HG02623 (cell line): Measurements from ENCODE around the gene C2CD2.
"Not testable (repeated sequence)": the region's sequence is repeated elsewhere in the genome, so short reads cannot be mapped to it uniquely, and the experiment has no call there.

Source experiments
- ATAC-seq: cut with Tn5 transposase; IDR thresholded peaks from one replicate; pipeline ENCODE4 v1.9.1; 2021; ENCODE audit warnings: moderate library complexity; ENCODE audit not compliant: unreplicated experiment

Gene C2CD2

DNA sequence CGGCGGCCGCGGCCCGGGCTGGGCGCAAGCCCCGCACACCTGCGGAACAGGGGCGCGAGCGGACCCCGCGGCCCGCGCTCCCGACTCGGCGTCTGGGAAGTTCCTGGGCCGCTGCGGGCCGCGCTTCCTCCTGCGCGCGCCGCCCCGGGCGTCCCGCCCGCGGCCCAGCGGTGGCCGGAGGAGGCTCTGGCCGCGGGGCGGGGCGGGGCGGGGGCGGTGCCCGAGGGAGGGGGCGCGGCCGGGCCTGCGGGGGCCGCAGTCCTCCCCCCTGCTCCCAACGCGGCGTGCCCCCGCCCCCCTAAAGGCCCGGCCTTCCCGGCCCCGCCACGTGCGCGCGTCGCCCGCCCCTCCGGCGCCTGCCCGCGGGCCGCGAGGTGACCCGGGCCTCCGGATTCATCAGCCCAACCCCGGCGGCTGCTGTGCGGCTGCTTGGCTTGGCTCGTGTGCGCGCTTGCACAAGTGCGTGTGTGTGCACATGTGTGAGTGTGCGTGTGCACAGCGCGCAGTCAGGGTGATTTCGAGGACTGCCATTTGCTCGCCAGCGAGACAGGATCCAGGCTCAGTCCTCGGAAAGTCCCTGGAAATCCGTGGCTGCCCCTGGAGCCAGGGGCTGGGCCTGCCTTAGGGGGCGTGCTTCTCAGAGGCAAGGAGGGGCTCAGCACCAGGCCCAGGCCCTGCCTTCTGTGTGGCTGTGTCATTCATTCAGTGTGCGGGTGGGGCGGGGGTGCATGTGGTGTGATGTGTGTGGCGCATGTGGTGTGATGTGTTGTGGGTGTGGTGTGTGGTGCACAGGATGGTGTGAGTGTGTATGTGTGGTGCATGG, at the start of gene C2CD2:
C2CD2 (minus strand) TSS at position 188 of the 823 bp plus-strand sequence. CDS start 370 bp downstream, outside the sequence.
- no peak for ATAC-seq

GRCh38 chr21:42003051-42003461, 49.2 kb upstream of the C2CD2 start:
- no peak for ATAC-seq

GRCh38 chr21:42002421-42002958, 48.7 kb upstream of the C2CD2 start:
- ATAC-seq: peak; percentile 75

GRCh38 chr21:42001781-42002180, 48.0 kb upstream of the C2CD2 start:
- no peak for ATAC-seq

DNA sequence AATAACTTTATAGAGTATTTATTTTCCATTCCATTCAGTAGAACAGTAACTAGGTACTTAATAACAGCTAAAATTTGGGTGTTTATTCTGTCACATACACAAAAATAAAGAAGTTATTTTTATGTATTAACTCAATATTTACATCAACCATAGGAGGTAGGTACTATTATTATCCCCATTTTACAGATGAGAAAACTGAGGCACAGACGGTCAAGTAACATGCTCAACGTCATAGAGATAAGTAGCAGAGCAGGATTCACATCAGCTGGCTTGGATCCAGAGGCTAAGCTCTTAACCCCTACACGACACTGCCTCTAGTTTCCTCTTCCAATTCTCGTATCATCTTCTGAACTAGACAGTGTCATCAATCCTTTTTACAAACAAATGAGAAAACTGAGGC, 47.1 kb upstream of the C2CD2 start:
- ATAC-seq: no peak

DNA sequence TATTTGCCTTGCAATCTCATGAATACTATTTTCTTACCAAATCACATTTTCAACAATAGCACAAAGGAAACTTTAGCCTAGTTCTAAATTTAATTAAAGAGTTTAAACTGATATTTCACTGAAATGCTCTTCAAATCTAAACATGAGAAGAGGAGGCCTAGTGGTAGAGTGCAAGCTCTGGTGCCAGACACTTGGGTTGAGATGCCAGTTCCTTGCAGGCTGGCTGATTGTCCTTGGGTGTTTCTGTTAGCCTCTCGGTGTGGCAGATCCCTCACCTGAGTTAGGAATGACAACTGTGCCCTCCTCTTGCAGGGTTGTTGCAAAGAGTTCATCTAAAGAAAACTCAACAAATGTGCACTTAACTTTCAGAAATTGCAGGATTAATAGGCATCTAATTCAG, 43.8 kb upstream of the C2CD2 start:
- no peak for ATAC-seq

GRCh38 chr21:41995577-41995976, 41.8 kb upstream of the C2CD2 start:
- no peak for ATAC-seq

- ATAC-seq: not testable (repeated sequence)
Observed at GRCh38 chr21:41994613-41995012, 40.8 kb upstream of the C2CD2 start.

- ATAC-seq: no peak
Observed at GRCh38 chr21:41993744-41994143, 39.9 kb upstream of the C2CD2 start.

DNA sequence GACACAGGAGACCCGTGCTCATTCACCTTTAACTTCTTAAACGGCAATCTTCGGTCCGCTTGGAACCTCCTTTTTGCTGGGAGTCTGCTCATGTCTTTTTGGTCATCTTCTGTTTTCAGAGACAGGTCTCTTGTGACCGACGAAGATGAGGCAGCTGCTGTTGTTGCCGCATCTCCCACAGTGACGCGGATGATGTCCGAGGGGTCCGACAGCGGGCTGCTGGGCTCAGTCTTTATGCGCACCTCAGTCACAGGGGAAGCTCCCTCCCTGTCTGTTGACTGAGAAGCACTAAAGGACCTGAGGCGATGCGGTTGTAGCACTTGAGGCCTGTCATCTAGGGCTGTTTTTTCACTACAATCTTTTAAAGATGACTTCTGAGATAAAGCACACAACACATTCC, 38.8 kb upstream of the C2CD2 start:
- no peak for ATAC-seq

DNA sequence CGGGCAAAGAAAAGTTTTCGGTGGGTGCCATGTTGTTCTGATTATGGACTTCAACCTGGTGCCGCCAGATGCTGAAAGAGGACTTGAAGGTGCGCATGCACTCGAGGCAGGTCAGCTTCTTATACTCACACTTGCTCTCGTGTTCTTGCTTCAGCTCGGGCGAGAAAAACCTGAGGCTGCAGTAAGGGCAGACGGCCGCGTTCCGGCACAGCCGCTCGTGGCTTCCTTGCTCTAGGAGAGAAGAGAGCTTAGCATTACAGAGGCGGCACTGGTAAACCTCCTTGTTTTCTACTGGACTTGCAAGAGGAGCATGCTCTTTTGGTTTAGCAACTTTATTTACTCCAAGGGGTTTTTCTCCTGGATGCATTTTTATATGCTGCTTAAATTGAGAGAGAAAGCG, 37.8 kb upstream of the C2CD2 start:
- ATAC-seq: no peak

GRCh38 chr21:41989698-41990097, 35.9 kb upstream of the C2CD2 start:
- ATAC-seq: no peak

GRCh38 chr21:41987310-41987709, 33.5 kb upstream of the C2CD2 start:
- no peak for ATAC-seq

DNA sequence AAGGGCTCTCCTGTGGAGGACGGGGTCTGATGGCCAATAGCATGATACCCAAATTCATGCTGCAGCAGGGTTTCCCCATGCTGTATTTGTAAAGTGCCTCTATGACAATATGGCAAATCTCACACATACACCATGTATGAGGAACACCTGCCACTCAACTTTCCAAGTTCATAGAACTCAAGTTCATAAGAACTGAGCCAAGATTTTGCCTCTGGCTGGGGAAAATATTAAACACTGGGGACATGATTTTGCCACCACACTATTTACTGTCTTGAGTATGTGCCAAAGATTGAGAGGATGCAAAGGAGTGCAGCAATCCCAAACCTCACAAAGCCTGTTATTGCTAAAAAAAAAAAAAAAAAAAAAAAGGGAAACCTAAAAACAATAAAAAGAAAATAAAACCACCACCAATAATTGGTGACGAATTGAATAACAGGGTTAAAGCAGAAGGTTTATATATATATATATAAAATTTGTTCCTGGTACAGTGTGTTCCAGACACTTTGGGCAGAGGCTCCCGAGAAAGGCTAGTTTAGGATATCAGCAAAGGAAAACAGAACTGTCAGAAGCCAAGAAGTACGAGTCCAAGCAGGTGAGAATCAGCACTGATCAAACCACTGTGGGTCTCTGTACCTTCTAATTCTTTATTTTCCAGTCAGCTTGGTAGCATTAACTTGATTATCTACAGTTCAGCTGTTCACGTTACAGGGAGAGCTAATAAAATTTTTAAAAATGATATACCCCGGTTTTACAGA, 32.0 kb upstream of the C2CD2 start:
- ATAC-seq: no peak

- no peak for ATAC-seq
Observed at GRCh38 chr21:41983229-41983628, 29.4 kb upstream of the C2CD2 start.

DNA sequence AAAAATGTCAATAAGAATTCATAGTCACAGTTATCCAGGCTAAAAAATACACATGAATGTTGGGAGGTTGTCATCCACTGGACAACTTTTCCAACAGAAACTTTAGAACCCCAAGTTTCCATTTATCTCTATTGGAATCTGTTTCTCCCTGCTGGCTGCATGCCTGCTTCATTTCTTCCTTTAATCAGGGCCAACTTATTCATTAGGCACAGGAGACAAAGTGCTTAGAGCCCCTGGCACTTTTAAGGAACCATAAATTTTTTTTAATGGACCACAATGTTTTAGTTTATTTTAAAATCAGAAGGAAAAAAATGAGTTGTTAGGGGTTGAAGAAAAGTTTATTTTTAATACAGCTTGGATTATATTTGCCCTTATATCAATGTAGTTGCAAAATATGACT, 26.7 kb upstream of the C2CD2 start:
- ATAC-seq: no peak

- no peak for ATAC-seq
Observed at GRCh38 chr21:41979751-41980369, 26.0 kb upstream of the C2CD2 start.

- ATAC-seq: no peak
Observed at GRCh38 chr21:41979335-41979734, 25.5 kb upstream of the C2CD2 start.

DNA sequence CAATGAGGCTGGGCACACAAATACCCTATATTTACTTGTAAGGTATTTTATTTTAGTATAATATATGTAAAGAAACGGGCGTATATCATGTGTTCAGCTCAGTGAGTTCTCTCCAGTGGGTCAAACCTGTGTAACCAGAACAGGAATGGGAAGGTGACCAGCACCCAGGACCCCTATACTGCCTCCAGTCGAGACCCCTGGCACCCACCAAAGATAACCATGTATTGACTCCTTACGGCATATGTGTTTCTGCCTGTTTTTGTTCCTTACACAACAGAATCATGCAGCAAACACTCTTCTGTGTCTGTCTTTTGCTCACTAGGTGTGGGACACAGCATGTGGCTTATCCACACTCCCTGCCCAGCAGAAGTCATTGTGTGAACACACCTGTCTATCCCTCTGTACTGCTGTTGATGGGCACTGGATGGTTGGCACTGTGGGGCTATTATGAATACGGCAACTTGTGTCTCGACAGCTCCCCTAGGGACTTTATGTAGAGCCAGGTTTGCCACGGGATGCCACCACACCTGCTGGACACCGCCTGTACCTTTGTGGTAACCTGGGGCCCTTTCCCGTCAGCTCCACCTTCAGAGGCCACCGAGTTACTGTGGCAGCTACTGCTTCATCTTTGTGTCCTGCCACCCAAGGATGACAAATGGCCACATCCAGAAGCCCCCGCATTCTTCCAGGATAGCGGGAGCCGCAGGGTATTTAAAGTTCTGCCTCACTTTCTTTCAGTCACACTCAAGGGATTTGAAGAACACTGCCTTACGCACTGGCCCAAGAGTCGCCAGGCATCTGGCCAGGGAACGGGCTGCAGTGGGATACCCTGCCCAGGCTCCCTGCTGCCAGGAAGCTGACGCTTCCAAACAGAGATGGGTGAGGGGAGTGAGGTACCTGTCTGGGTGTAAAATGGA, 23.5 kb upstream of the C2CD2 start:
- ATAC-seq: no peak

DNA sequence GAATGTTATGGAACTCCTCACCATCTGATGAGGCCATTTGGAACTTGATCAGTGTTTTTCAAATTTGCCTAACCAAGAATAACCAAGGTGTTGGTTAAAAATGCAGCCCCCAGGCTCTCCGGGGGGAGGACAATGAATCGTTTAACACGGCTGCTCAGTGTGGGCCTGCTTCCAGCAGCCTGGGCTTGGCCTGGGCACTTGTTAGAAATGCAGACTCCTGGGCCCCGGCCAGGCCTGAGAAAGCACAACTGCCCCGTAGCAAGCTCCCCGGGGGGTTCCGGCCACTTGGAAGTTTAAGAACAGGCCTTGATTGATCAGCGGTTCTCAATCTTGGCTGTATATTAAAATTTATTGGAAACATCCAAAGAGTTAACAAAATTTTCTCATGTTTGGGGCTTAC, 22.8 kb upstream of the C2CD2 start:
- ATAC-seq: no peak
